Testis (tissue), 3 donors: ENCODE data around the gene ATP13A4. TPM values are rescaled to one million over a fixed set of nuclear protein-coding genes. Genes with fewer than 3 reads are reported as not detected.

Experiments
- DNase-seq: peaks from one replicate; pipeline ENCODE4 v3.0.0-alpha.2; 2019
- H3K27ac ChIP-seq, 2 donors: fragments of 200-600 bp; sonication (generic); one replicate each; pipeline ENCODE4 v1.5.1; 2019
- H3K27me3 ChIP-seq: fragments of 200-600 bp; sonication (generic); one replicate; pipeline ENCODE4 v1.5.1; 2019
- H3K36me3 ChIP-seq: fragments of 200-600 bp; sonication (generic); one replicate; pipeline ENCODE4 v1.5.1; 2017; ENCODE audit warnings: low read depth; ENCODE audit errors: missing control alignments
- H3K4me1 ChIP-seq: fragments of 200-600 bp; sonication (generic); one replicate; pipeline ENCODE4 v1.5.1; 2019
- H3K4me3 ChIP-seq, 2 donors: fragments of 200-600 bp; sonication (generic); one replicate each; pipeline ENCODE4 v1.5.1; 2017 to 2019
- H3K9me3 ChIP-seq: fragments of 200-600 bp; sonication (generic); one replicate; pipeline ENCODE4 v1.5.1; 2017
- CTCF ChIP-seq, 3 experiments: fragments of 450-650 bp in 2 of 3; fragments of 200-600 bp in 1 of 3; sonication (generic) in 1 of 3; IDR thresholded peaks; one replicate each; pipeline ENCODE4 v1.5.1; 2016 to 2019; ENCODE audit warnings: antibody characterized with exemption in 3 of 3, mild to moderate bottlenecking in 2 of 3, moderate library complexity in 1 of 3
- POLR2A ChIP-seq: fragments of 450-650 bp; IDR thresholded peaks from one replicate; pipeline ENCODE4 v1.6.1; 2017; ENCODE audit warnings: antibody characterized with exemption, mild to moderate bottlenecking, moderate library complexity
- WGBS, 2 donors: methylation state at CpG; one replicate each; pipeline ENCODE4 v1.1.5; 2018; 5-methylcytosine and 5-hydroxymethylcytosine counted together
- intact Hi-C: fragments of 100-400 bp; cut with DNase I; formaldehyde crosslinking; loops from one replicate; pipeline ENCODE4 v1.15.1; 2023; ENCODE audit warnings: low total_unique reads
- polyA plus RNA-seq: library from polyadenylated mRNA; stranded (reverse); fragments of 350-450 nt; fragmentation: Illumina TruSeq; extraction: RNeasy Lipid Tissue Mini Kit (QIAGEN cat#74804); gene quantifications from one replicate; pipeline ENCODE4 v1.2.3, GENCODE V29; 2014; ENCODE audit warnings: low read depth, low replicate concordance; ENCODE audit not compliant: insufficient read depth
- total RNA-seq, 2 donors: library from RNA; depleted of rRNA; stranded (reverse); fragments of >200 nt; gene quantifications; one replicate each; pipeline ENCODE4 v1.2.3, GENCODE V29; 2016

ATP13A4 gene
- total and polyA plus RNA-seq, 3 donors from 2014 or later = 0.98 to 4.1 (median 1.9) TPM

- no peak for DNase-seq
- Histone ChIP-seq H3K27me3 (no peaks in the 10 kb centered on the region), H3K4me3 (no peak overlapping the region), H3K4me1 (no peaks in the 10 kb centered on the region), H3K9me3 (no peaks in the 10 kb centered on the region), H3K36me3 (no peaks in the 10 kb centered on the region), H3K27ac (no peak overlapping the region)
- TF ChIP-seq CTCF (IDR thresholded peaks at IDR 0.05) = no peak
- TF ChIP-seq POLR2A = no peak
- intact Hi-C loops = no loop called here
- WGBS, 2 donors = 92 to 95% methylated on average over 4 of the region's 4 CpGs
These were observed 102.8 kb downstream of the ATP13A4 start for GRCh38 chr3:193451902-193452301.

- Histone ChIP-seq H3K36me3 (no peaks in the 10 kb centered on the region), H3K9me3 (no peaks in the 10 kb centered on the region), H3K4me1 (no peaks in the 10 kb centered on the region), H3K4me3 (no peak overlapping the region), H3K27ac (no peak overlapping the region), H3K27me3 (no peaks in the 10 kb centered on the region)
- intact Hi-C loops = no loop called here
- DNase-seq = no peak
- no peak for TF ChIP-seq CTCF (IDR thresholded peaks at IDR 0.05)
- TF ChIP-seq POLR2A = no peak
- 78 to 85% methylated on average over 5 of the region's 5 CpGs for WGBS, 2 donors
These were observed 107.6 kb downstream of the ATP13A4 start for GRCh38 chr3:193446965-193447602.

GRCh38 chr3:193439423-193439822 lies 115.3 kb downstream of the ATP13A4 start:
- H3K27ac ChIP-seq = no peak overlapping the region
- H3K4me3 ChIP-seq = no peak overlapping the region
- no peaks in the 10 kb centered on the region for H3K9me3 ChIP-seq
- H3K27me3 ChIP-seq = no peaks in the 10 kb centered on the region
- intact Hi-C loops = no loop called here
- H3K4me1 ChIP-seq = no peaks in the 10 kb centered on the region
- DNase-seq = no peak
- TF ChIP-seq CTCF (IDR thresholded peaks at IDR 0.05) = no peak
- no peak for TF ChIP-seq POLR2A
- H3K36me3 ChIP-seq = no peaks in the 10 kb centered on the region
- 90 to 98% methylated on average over 2 of the region's 2 CpGs for WGBS, 2 donors

GRCh38 chr3:193418576-193419373 lies 135.9 kb downstream of the ATP13A4 start:
- no peaks in the 10 kb centered on the region for H3K9me3 ChIP-seq
- DNase-seq = no peak
- H3K27ac ChIP-seq = no peak overlapping the region
- H3K27me3 ChIP-seq = no peaks in the 10 kb centered on the region
- WGBS, 2 donors = 94 to 98% methylated on average over 4 of the region's 4 CpGs
- no peaks in the 10 kb centered on the region for H3K4me1 ChIP-seq
- no peak overlapping the region for H3K4me3 ChIP-seq
- no peaks in the 10 kb centered on the region for H3K36me3 ChIP-seq
- intact Hi-C loops = no loop called here
- TF ChIP-seq CTCF (IDR thresholded peaks at IDR 0.05) (no peak), POLR2A (no peak)
